ENCODE data around the gene ADARB2. TPM values are rescaled to one million over a fixed set of nuclear protein-coding genes. Genes with fewer than 3 reads are reported as not detected.

ADARB2 gene
- total RNA-seq = 1 to 10 TPM in 2 of 4 donors, under 1 TPM in 2; 0.32 to 1.6 (median 0.80) TPM

DNA sequence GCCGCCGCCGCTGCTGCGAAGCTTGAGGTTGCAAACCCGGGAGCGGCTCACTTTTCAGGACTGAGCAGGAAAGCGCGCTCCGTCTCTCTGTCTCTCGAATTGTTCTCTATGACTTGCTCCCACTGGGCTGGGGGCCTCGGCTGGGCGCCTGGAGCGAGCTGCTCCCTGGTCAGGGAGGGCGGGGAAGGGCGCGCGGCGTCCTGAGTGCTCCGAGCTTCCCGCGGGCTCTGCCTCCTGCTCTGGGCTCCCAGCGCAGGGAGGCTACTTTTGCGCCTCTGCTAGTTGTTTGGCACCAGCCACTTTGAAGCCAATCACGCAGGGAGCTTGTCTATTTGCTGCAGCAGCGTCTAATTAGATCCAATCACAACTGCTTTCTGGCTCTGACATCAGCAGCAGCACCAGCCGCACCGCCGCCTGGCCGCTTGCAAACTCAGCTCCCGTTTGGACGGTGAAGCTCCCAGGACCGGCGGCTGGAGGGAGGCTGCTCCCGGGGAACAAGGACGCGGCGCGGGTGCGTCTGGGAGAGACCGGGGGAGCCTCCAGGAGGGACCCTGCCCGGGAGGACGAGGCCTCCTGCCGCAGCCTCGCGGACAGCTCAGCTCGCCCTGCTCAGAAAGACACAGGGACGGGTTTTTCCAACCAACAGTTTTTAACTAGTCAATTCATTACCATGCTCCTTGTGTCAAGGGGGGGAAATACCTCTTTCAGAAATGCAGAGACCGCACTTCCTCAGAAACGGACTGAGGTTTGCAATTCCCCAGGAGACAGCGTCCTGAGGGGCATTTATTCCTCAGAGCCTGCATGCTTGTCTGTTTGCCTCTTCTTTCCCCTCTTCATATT, at the start of gene ADARB2:
ADARB2 (minus strand) TSS at position 304 of the 840 bp plus-strand sequence.
- Histone ChIP-seq H3K9me3 (no peaks in the 10 kb centered on the region), H3K27me3 (peaks cover 76% of the 10 kb centered on the region), H3K27ac (no peak within 1 kb of the TSS), H3K4me3 (peak within 1 kb of the TSS; percentile 34), H3K36me3 (no peaks in the 10 kb centered on the region), H3K4me1 (peaks cover 16% of the 10 kb centered on the region)
- peak in 1 of 2 donors; percentile 80 for DNase-seq (ENCODE audit: low spot score in 2 of 2)
- TF ChIP-seq EP300 (IDR thresholded peaks at IDR 0.05) (no peak), POLR2A (IDR thresholded peaks at IDR 0.05) (no peak), POLR2AphosphoS5 (IDR thresholded peaks at IDR 0.05) (no peak), CTCF (IDR thresholded peaks at IDR 0.05) (no peak)
- under 1% methylated on average over 32 of the region's 50 CpGs for WGBS

DNA sequence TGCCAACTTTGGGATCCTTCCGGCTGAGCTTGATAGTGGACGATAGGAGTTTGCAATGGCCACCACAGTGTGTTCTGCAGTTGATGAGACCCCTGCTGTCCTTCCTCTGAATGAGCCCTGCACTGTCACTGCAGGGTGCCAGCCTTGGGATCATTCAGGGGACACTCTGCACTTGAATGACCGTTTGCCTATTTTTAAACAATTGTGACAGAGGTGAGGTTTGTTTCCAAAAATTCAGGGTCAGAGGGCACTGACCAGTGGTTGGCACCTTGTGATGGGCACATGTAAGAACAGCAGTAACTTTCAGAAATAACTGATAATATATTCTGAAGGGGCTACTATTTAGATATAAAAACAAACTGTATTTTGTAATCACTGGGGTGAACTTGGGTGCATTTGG, 48.5 kb upstream of the ADARB2 start:
- no peaks in the 10 kb centered on the region for H3K36me3 ChIP-seq
- TF ChIP-seq CTCF (IDR thresholded peaks at IDR 0.05) = no peak
- no peaks in the 10 kb centered on the region for H3K4me1 ChIP-seq
- no peaks in the 10 kb centered on the region for H3K9me3 ChIP-seq
- H3K27ac ChIP-seq = no peak overlapping the region
- no peak overlapping the region for H3K4me3 ChIP-seq
- DNase-seq (ENCODE audit: low spot score in 2 of 2) = no peak
- whole genome bisulfite sequencing = 69% methylated on average over 3 of the region's 3 CpGs
- H3K27me3 ChIP-seq = no peaks in the 10 kb centered on the region

- WGBS = 80% methylated on average over 5 of the region's 5 CpGs
- TF ChIP-seq CTCF (IDR thresholded peaks at IDR 0.05) = no peak
- no peak for TF ChIP-seq EP300 (IDR thresholded peaks at IDR 0.05)
- TF ChIP-seq POLR2AphosphoS5 (IDR thresholded peaks at IDR 0.05) = no peak
- no peak for TF ChIP-seq POLR2A (IDR thresholded peaks at IDR 0.05)
- no peak for DNase-seq (ENCODE audit: low spot score in 2 of 2)
- H3K4me3 ChIP-seq = no peak overlapping the region
- no peaks in the 10 kb centered on the region for H3K36me3 ChIP-seq
- no peaks in the 10 kb centered on the region for H3K4me1 ChIP-seq
- no peaks in the 10 kb centered on the region for H3K9me3 ChIP-seq
- H3K27me3 ChIP-seq = no peaks in the 10 kb centered on the region
- H3K27ac ChIP-seq = no peak overlapping the region
Observed at GRCh38 chr10:1782841-1783240, 45.5 kb upstream of the ADARB2 start.

GRCh38 chr10:1779796-1780195, 42.5 kb upstream of the ADARB2 start:
- Histone ChIP-seq H3K9me3 (no peaks in the 10 kb centered on the region), H3K27me3 (no peaks in the 10 kb centered on the region), H3K4me1 (no peaks in the 10 kb centered on the region), H3K36me3 (no peaks in the 10 kb centered on the region), H3K27ac (no peak overlapping the region), H3K4me3 (no peak overlapping the region)
- DNase-seq (ENCODE audit: low spot score in 2 of 2) = no peak
- TF ChIP-seq POLR2AphosphoS5 (IDR thresholded peaks at IDR 0.05) (no peak), POLR2A (IDR thresholded peaks at IDR 0.05) (no peak), EP300 (IDR thresholded peaks at IDR 0.05) (no peak), CTCF (IDR thresholded peaks at IDR 0.05) (no peak)
- 94% methylated on average over 10 of the region's 10 CpGs for WGBS

DNA sequence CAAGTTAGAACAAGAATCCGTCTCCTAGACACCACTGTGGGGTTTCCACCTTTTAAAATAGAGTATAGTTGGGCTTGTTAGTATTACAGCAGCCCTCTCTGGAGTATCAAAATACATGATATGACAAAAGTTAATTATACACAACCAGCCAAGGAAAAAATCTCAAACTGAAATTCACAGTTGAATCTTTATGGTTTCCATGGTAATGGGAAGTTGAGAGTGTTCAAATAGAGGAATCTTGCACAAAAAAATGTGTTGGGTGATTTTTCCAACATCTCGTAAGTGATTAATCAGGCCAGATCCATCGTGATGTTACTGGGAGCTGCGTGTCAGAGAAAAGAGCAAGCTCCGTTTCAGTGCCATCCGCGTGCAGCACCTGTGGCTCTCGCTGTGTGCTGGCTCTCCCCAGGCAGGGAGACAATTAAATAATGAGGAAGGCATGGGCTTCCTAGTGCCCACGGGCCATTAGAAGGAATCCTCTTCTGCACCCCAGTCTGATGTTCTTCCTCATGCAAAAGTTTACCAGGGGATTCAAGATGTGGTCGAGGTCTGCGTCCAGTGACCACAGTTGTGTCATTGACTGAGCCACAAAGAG, 41.1 kb upstream of the ADARB2 start:
- WGBS = 84% methylated on average over 11 of the region's 11 CpGs

More for the DNA sequence above, 41.1 kb upstream of the ADARB2 start:
- Histone ChIP-seq H3K27ac (no peak overlapping the region), H3K27me3 (no peaks in the 10 kb centered on the region), H3K36me3 (no peaks in the 10 kb centered on the region), H3K9me3 (no peaks in the 10 kb centered on the region), H3K4me1 (no peaks in the 10 kb centered on the region), H3K4me3 (no peak overlapping the region)
- DNase-seq (ENCODE audit: low spot score in 2 of 2) = no peak
- TF ChIP-seq EP300 (IDR thresholded peaks at IDR 0.05) (no peak), POLR2A (IDR thresholded peaks at IDR 0.05) (no peak), CTCF (IDR thresholded peaks at IDR 0.05) (no peak), POLR2AphosphoS5 (IDR thresholded peaks at IDR 0.05) (no peak)

Data from suprapubic skin (tissue), 4 donors.